GM18511 (cell line): ENCODE data around the gene DMRTA1.
A peak's percentile ranks its signal among the peaks of the same experiment; 100 is the strongest.
"Not testable (repeated sequence)": the region's sequence is repeated elsewhere in the genome, so short reads cannot be mapped to it uniquely, and the experiment has no call there.

Experiments
- ATAC-seq: cut with Tn5 transposase; IDR thresholded peaks from one replicate; pipeline ENCODE4 v1.9.1; 2021; ENCODE audit warnings: mild to moderate bottlenecking, moderate library complexity; ENCODE audit not compliant: unreplicated experiment

The DMRTA1 gene

DNA sequence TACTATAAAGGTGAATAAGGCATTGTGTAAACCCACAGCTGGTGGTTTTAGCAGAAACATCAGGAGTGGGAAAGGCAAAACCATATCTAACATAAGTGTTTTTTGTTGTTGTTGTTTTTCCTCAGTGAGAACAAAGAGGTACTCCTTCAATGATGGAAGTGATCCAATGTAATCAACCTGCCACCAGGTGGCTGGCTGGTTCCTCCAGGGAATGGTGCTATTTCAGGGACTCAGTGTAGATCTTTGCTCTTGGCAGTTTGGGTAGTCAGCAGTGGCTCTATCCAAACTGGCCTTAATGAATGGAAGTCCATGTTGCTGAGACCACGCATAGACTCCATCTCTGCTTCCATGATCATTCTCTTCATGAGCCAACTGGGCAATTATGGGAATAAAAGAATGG, 10.8 kb downstream of the DMRTA1 start:
- ATAC-seq: no peak

DNA sequence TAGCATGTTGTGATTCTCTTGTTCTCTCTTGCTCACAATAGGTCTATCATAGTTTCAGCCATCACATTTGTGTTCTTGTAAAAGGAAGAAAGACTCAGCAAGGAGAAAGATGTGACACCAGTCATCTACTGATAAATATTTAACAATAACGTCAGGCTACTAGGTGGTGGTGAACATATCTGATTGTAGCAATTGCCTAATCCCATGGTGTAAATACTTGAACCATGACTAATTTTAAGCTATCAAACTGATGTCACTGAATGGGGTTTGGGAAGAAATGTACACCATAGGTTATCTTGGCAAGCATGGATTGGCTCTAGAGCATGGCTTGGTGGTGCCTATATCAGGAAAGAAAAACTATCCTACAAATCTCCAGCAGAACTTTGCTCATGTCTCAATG, 16.6 kb downstream of the DMRTA1 start:
- no peak for ATAC-seq

DNA sequence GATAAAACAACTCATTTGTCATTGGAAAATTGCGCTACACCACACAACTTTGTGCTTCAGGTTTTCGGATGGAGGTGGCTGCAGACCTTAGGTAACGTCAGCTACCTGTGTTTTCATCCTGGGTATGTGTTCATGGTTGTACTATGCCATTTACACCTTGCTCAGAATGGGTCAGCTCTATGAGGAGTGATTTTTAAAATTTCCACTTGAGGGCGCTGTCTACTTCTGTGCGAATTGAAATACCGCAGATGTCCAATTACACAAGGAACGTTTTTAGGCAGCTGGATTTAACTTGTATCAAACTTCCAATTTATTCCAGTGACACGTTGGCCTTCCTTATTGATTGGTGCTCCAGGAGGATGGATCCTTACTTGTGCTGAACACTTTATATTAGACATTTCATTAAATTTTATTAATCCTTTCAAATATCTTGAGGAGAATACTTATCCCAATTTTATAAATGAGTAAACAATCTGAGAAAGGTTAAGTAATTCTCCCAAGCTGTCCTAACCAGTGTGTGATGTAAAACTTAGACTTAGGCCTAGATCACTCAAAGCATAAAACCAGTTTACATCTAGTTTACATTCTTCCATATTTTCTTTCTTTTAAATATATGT, 23.4 kb downstream of the DMRTA1 start:
- ATAC-seq: peak; percentile 88

DNA sequence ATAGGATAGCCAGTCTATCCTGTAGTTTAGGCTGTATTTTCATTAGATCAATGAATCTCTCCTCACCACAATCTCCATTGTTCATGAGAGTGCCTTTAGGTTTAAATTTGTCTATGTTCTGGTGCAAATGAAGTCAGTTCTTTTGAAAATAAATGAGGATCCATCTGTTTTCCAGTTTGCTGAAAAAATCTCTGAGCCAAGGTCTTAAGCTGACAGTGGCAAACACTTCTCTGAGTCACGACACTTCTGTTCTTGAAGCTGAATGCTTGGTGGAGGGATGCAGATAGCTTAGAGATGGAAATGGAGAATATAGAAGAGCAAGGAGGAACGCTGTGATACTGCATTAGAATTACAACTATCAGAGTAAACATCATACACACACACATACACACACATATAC, 34.9 kb downstream of the DMRTA1 start:
- no peak for ATAC-seq

DNA sequence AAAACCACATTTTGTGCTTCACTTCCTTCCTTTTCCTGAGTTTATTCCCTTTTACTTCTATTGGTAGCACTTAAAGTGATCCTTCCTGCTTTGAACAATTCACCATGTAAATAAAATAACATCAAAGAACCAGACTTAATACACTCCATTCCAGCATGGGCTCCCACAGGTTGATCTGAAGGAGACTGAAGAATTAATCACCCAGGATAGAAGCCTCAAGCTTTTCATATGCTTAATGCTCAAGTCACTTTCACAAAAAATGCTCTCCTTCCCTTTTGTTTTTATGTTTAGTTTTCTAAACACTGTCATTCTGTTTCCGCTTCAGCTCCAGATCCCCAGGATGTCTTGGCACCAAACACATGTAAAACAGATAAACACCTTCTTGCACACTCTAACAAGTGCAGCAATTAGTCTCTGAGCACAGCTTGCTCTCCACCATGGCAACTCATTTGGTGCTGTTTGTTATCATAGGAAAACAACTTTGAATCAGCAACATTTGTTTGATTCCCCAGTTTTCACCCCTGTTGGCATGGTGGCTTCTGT, 37.0 kb downstream of the DMRTA1 start:
- no peak for ATAC-seq

DNA sequence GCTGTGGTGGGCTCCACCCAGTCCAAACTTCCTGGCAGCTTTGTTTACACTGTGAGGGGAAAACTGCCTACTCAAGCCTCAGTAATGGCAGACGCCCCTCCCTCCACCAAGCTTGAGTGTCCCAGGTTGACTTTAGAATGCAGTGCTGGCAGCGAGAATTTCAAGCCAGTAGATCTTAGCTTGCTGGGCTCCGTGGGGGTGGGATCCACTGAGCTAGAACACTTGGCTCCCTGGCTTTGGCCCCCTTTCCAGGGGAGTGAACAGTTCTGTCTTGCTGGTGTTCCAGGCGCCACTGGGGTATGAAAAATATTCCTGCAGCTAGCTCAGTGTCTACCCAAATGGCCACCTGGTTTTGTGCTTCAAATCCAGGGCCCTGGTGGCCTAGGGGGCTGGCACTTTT, 49.6 kb downstream of the DMRTA1 start:
- ATAC-seq: not testable (repeated sequence)
